SK-N-MC (cell line): Measurements from ENCODE around the gene SYCP2.

Experiments
- EZH2 ChIP-seq: fragments of 200-600 bp; sonication (generic); IDR thresholded peaks from one replicate; pipeline ENCODE4 v1.6.1; 2017; ENCODE audit warnings: antibody characterized with exemption
- POLR2AphosphoS5 ChIP-seq: IDR thresholded peaks from 2 replicates; pipeline ENCODE4 v1.6.1; 2012; ENCODE audit warnings: mild to moderate bottlenecking, low read depth, low read length, borderline replicate concordance

- no peak for TF ChIP-seq EZH2
- no peak for TF ChIP-seq POLR2AphosphoS5
Measured at GRCh38 chr20:59888050-59888449, 45.4 kb downstream of the SYCP2 start.
